ENCODE measurements around the gene CCSER1.

CCSER1 gene

DNA sequence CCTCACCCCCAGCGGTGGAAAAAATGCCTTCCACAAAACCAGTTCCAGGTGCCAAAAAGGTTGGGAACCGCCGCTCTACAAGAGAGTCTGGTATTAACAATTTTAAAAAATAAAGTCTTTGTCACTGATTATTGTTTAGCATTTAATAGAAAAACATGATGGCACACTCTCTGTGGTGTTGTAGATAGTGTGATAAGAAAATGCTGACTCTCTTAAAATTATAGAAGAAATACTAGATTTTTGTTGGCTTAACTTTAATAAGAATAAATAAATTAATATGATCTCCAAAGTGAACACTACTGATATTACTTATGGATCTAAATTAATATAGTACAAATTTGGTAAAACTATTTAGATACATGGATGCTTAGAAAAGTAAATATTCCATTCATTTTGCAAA is 943.5 kb downstream of the CCSER1 start:
- Histone ChIP-seq H3K4me1 (ENCODE audit: insufficient read depth, low read length, severe bottlenecking) (no peaks in the 10 kb centered on the region), H3K9me3 (ENCODE audit: low read length) (no peaks in the 10 kb centered on the region), H3K9ac (ENCODE audit: low read length) (no peak overlapping the region), H3K9me2 (ENCODE audit: low read depth, low read length) (no peaks in the 10 kb centered on the region), H3K4me3 (ENCODE audit: low read depth, low read length, poor library complexity, severe bottlenecking) (no peak overlapping the region), H3K79me2 (ENCODE audit: insufficient read depth, low read length) (no peaks in the 10 kb centered on the region), H3K4me2 (ENCODE audit: low read length) (no peak overlapping the region), H3K27me3 (ENCODE audit: insufficient read depth, low read length) (no peaks in the 10 kb centered on the region), H4K20me1 (ENCODE audit: insufficient read depth, low read length) (no peaks in the 10 kb centered on the region), H3F3A (ENCODE audit: insufficient read depth, low read length) (no peaks in the 10 kb centered on the region), H3K27ac (ENCODE audit: low read depth, low read length, poor library complexity, severe bottlenecking) (no peak overlapping the region), H2AFZ (ENCODE audit: low read length) (no peak overlapping the region), H3K36me3 (ENCODE audit: insufficient read depth, low read length) (no peaks in the 10 kb centered on the region)
- TF ChIP-seq, protein P1, sequence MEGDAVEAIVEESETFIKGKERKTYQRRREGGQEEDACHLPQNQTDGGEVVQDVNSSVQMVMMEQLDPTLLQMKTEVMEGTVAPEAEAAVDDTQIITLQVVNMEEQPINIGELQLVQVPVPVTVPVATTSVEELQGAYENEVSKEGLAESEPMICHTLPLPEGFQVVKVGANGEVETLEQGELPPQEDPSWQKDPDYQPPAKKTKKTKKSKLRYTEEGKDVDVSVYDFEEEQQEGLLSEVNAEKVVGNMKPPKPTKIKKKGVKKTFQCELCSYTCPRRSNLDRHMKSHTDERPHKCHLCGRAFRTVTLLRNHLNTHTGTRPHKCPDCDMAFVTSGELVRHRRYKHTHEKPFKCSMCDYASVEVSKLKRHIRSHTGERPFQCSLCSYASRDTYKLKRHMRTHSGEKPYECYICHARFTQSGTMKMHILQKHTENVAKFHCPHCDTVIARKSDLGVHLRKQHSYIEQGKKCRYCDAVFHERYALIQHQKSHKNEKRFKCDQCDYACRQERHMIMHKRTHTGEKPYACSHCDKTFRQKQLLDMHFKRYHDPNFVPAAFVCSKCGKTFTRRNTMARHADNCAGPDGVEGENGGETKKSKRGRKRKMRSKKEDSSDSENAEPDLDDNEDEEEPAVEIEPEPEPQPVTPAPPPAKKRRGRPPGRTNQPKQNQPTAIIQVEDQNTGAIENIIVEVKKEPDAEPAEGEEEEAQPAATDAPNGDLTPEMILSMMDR (IDR thresholded peaks at IDR 0.05; ENCODE audit: low read length), result no peak
- no peak for TF ChIP-seq EZH2 (IDR thresholded peaks at IDR 0.05; ENCODE audit: borderline replicate concordance, low read length)

DNA sequence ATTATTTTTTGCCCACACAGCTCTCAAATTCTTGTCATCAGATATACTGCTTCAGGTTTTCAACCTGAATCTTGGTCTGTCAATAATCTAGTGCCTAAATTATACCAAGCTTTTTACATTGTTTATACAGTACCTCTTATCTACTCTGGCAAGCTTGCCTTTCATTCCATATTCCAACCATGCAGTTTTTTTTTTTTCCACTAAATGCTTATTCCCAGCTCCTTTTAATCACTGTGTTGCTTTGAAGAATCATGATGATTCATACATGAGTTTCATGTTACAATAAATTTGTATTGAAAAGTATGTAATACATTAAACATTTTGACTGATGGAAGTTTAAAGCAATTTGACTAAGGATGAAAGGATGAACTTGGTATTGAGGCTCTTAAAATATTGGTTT is 949.0 kb downstream of the CCSER1 start:
- Histone ChIP-seq H3K36me3 (ENCODE audit: insufficient read depth, low read length) (no peaks in the 10 kb centered on the region), H3K9me2 (ENCODE audit: low read depth, low read length) (no peaks in the 10 kb centered on the region), H3K9ac (ENCODE audit: low read length) (no peak overlapping the region), H3K9me3 (ENCODE audit: low read length) (no peaks in the 10 kb centered on the region), H3F3A (ENCODE audit: insufficient read depth, low read length) (no peaks in the 10 kb centered on the region), H3K4me1 (ENCODE audit: insufficient read depth, low read length, severe bottlenecking) (no peaks in the 10 kb centered on the region), H3K4me3 (ENCODE audit: low read depth, low read length, poor library complexity, severe bottlenecking) (no peak overlapping the region), H4K20me1 (ENCODE audit: insufficient read depth, low read length) (no peaks in the 10 kb centered on the region), H3K27me3 (ENCODE audit: insufficient read depth, low read length) (no peaks in the 10 kb centered on the region), H2AFZ (ENCODE audit: low read length) (no peak overlapping the region), H3K27ac (ENCODE audit: low read depth, low read length, poor library complexity, severe bottlenecking) (no peak overlapping the region), H3K79me2 (ENCODE audit: insufficient read depth, low read length) (no peaks in the 10 kb centered on the region), H3K4me2 (ENCODE audit: low read length) (no peak overlapping the region)
- TF ChIP-seq EZH2 (IDR thresholded peaks at IDR 0.05; ENCODE audit: borderline replicate concordance, low read length), result no peak
- TF ChIP-seq, protein P1 (IDR thresholded peaks at IDR 0.05; ENCODE audit: low read length), result no peak

DNA sequence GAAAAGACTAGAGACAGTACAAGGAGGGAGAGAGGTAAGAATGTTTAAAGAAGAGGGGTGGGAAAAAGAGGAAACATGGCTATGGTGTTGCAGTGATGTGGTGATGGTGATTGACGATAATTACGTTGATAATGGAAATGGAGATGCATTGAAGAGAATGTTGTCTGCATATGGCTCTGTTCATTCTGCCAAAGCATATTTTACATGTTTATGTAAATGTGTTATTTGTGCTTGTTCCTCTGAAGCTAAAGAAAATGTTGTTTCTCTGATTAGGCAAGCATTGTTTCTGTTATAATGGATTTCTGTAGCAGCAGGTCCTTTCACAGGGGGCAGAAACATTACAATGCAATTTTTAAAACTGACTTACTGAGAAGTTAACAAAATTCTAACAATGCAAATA is 958.8 kb downstream of the CCSER1 start:
- Histone ChIP-seq H3K4me2 (ENCODE audit: low read length) (no peak overlapping the region), H3K9me3 (ENCODE audit: low read length) (no peaks in the 10 kb centered on the region), H2AFZ (ENCODE audit: low read length) (no peak overlapping the region), H3K4me1 (ENCODE audit: insufficient read depth, low read length, severe bottlenecking) (peaks cover 11% of the 10 kb centered on the region), H3K79me2 (ENCODE audit: insufficient read depth, low read length) (no peaks in the 10 kb centered on the region), H4K20me1 (ENCODE audit: insufficient read depth, low read length) (no peaks in the 10 kb centered on the region), H3K36me3 (ENCODE audit: insufficient read depth, low read length) (no peaks in the 10 kb centered on the region), H3K4me3 (ENCODE audit: low read depth, low read length, poor library complexity, severe bottlenecking) (no peak overlapping the region), H3K9ac (ENCODE audit: low read length) (no peak overlapping the region), H3K9me2 (ENCODE audit: low read depth, low read length) (no peaks in the 10 kb centered on the region), H3K27me3 (ENCODE audit: insufficient read depth, low read length) (no peaks in the 10 kb centered on the region), H3K27ac (ENCODE audit: low read depth, low read length, poor library complexity, severe bottlenecking) (no peak overlapping the region), H3F3A (ENCODE audit: insufficient read depth, low read length) (no peaks in the 10 kb centered on the region)
- TF ChIP-seq EZH2 (IDR thresholded peaks at IDR 0.05; ENCODE audit: borderline replicate concordance, low read length), result no peak
- TF ChIP-seq, protein P1 (IDR thresholded peaks at IDR 0.05; ENCODE audit: low read length), result no peak

Measured in OCI-LY1 (cell line).